HG02852 (cell line): Measurements from ENCODE around the gene SRP9.
"Not testable (repeated sequence)": the region's sequence is repeated elsewhere in the genome, so short reads cannot be mapped to it uniquely, and the experiment has no call there.

Experiments used
- ATAC-seq: cut with Tn5 transposase; IDR thresholded peaks from one replicate; pipeline ENCODE4 v1.9.1; 2021; ENCODE audit warnings: mild to moderate bottlenecking, moderate library complexity; ENCODE audit not compliant: unreplicated experiment

Gene SRP9

GRCh38 chr1:225755671-225756319, 21.8 kb upstream of the SRP9 start:
- ATAC-seq = no peak

- no peak for ATAC-seq
Observed at GRCh38 chr1:225757927-225758656, 19.5 kb upstream of the SRP9 start.

- ATAC-seq = not testable (repeated sequence)
Observed at GRCh38 chr1:225759972-225760371, 17.7 kb upstream of the SRP9 start.

- ATAC-seq = no peak
Observed at GRCh38 chr1:225760531-225760930, 17.1 kb upstream of the SRP9 start.

DNA sequence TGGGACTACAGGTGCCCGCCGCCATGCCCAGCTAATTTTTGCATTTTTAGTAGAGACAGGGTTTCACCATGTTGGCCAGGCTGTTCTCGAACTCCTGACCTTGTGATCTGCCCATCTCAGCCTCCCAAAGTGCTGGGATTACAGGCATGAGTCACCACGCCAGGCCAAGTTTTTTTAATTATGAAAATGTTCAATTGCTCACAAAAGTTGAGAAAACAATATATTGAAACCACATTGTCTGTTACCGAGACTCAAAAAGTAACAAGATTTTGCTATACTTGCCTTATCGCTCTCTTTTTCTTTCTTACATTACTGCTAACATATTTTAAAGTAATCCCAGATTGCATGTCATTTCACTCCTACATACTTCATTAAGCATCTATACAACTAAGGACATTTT, 16.2 kb upstream of the SRP9 start:
- not testable (repeated sequence) for ATAC-seq

DNA sequence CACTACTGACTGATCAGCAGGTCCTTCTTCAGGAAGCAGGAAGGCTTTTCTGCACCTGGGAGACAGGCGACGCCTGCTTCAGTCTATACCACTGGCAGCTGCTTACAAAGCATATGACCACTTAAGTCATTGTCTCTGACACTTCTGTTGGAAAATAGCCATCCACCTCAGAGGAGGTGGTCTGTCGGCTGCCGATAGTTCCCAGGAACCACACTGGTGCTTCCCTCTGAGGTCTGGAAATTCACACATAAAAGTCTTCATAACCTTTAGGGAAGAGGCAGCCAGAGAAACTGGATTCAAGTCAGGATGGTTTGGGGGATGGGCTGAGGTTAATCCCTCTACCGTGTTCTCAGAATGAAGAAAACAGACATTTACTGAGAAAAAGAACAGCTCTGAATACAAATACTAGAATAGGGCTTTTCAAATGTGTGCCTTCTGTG, 15.6 kb upstream of the SRP9 start:
- no peak for ATAC-seq

- no peak for ATAC-seq
Observed at GRCh38 chr1:225762444-225762843, 15.2 kb upstream of the SRP9 start.

- ATAC-seq = no peak
Observed at GRCh38 chr1:225763716-225764548, 13.7 kb upstream of the SRP9 start.

DNA sequence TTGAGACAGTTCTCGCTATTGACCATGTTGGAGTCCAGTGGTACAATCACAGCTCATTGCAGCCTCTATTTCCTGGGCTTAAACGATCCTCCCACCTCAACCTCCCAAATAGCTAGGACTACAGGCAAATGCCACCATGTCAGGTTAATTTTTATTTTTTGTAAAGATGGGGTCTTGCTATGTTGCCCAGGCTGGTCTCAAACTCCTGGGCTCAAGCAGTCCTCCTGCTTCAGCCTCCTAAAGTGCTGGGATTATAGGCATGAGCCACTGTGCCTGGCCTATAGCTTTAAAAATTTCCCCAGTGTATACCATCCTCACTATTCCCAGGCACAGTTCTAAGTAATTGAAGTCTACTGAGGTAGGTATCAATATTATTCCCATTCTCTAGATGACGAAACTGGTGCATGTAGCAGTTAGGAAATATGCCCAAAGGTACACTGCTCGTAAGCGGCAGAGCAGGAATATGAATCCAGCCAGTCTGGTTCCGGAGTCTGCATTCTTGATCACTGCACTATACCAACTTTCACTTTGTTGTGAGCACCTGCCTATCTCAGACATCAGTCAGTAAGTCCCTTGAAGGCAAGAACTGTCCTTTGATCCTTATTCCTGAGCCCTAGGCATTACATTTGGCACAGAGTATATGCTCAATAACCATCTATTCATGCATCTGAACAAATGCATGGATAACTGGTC, 11.5 kb upstream of the SRP9 start:
- ATAC-seq = no peak

DNA sequence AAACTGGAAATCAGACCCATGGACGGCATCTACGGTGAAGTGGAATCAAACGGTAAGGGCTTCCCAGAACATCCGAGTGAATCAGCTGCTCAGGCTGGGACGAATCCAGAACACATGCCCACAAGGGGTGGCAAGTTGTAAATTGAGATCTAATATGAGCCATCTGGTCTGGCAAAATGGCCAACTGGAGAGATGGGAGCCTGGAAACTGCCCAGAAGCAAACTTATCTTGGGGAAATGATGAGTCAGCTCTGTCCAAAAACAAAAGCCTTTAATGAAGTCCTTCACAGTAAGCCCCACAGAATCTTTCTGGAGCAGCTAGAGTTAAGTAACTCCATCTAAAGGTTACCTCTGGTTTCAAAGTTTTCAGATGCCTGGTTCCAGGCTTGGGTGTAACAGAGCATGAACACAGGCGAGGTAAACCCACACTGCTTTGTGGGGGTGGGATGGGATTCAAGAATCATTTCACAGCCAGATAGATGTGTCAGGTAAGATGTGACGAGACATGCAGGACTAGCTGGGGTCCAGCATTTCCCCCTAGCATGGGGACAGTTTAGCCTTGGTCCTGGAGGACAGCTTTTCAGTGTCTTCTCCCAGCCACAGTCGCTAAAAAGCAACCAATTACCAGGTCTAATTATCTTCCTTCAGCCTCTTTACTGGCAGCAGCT, 10.5 kb upstream of the SRP9 start:
- no peak for ATAC-seq

DNA sequence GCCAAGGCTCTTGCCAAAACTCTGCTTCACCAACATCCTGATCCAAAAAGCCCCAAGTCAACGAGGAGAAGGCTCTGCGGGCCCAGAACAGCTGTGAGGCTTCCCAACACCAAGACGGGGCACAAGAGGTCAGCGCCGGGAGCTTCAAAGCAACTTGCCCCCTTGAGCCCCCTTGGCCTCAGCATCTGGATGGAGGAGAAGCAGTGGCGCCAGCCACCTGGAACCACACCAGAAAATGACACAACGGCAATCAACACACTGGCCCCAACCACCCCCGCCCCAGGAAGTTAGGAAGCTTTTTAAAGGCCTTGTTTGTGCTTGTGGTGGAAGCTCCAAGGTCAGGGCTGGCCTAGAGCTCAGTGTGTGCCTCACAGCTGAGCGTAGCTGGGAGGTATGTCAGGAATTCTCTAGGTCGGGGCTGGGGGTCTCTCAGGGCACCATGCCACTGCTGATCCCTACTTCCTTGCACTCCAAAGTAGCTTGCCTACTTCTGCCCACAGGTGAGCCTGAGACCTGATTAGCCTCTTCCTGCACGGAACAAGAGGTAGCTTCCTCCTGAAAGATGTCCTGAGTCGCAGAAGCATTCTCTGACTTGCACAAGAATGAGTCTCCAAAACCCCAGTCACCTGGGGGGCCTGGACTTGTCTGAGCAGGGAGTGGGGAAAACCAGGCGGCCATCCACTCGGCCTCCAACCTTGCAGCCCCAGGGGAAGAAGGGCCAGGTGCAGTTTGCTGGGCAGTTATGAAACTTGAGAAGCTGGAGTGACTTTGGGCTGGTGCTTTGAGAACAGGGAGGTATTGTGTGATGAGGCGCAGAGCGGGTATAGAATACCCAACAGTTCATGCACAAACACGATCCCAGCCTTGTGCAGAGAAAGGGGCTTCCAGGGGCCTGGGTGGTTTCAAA, 9.7 kb upstream of the SRP9 start:
- no peak for ATAC-seq

DNA sequence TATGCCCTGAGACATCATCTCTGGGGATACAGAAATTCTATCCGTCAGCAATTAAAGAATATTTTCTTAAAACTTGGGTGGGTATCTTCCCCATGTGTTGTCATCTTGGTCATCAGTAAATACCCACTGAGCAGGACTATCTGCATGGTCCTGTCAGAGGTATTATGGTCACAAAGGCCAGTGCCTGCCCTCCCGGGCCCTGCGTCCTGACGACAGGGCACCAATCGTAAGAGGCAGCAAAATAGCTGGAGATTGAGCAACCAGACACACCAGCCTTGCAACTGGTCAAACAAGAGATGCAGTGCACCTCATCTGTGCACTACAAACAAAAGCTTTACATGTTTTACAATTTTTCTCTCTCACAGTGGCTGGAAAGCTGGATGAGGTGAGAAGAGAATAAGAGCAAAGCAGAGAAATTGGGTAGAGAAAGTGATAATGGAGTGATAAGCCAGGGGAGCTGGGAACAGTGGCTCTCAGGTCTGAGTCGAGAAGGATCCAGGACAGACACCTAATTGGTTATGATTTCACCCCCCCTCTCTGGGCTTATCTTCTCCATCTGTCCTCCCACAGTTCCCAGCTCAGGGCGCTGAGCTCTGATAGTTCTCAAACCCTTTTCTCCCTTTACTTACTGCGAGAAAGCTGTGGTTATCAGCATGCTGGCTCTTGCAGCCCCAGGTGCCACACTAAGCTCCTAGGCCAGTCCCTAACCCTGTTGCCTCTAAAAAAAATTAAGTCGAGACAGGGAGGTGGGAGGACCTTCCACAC, 8.8 kb upstream of the SRP9 start:
- ATAC-seq = no peak

GRCh38 chr1:225769687-225770086, 7.9 kb upstream of the SRP9 start:
- ATAC-seq = no peak

GRCh38 chr1:225770561-225771248, 6.9 kb upstream of the SRP9 start:
- no peak for ATAC-seq

DNA sequence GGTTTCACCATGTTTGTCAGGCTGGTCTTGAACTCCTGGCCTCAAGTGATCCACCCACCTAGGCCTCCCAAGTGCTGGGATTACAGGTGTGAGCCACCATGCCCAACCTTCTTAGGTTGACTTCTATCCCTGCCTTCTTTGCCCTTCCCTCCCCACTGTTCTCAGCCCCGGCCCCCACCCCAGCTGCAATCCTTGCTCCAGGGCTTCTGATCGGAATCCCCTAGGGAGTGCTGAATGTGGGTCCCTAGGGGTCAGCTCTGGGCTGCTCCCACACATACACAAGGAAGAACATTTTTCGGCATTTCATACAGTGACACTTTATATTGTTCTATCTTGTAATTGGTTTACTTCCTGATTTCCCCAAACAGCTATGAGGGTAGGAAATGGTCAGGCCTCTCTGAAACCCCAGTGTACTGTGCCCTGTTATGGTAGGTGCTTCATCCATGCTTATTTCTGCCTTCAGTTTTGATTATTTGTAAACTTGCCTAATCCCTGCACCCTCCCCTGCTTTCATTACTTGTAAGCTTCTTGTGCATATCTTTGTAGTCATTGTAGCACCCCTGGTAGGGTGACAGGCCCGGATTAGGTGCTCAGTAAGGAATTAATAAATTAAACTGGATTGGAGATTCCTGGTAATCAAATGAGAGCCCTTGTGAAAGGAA, 5.8 kb upstream of the SRP9 start:
- ATAC-seq = no peak

GRCh38 chr1:225772323-225772768, 5.3 kb upstream of the SRP9 start:
- peak; percentile 58 for ATAC-seq

DNA sequence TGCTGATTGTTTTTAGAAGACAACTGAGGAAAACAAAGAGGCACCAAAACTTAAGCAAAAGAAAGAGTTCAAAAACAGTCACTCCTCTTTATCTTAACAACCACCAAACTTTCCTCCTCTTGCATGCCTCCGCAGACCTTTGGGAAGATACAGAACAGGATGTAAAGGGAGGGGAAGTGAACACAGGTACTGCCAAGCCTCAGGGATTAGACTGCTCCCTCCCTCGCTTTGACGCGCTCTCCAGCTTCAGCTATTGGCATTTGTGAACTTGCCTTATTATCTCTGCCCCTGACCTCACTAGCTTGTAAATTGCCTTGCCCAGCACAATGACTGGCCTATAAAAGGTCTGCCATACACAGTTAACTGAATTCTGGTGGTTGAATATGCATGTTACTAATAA, 4.8 kb upstream of the SRP9 start:
- no peak for ATAC-seq
